HFFc6 (cell line): ENCODE data around the gene ERCC1. TPM values are rescaled to one million over a fixed set of nuclear protein-coding genes. Genes with fewer than 3 reads are reported as not detected.
A peak's percentile ranks its signal among the peaks of the same experiment; 100 is the strongest.

ENCODE experiments used
- DNase-seq: peaks from one replicate; pipeline ENCODE4 v3.0.0-alpha.2; 2018
- H3K27ac Mint-ChIP-seq: 2 replicates; pipeline ENCODE4 v1.8.0; 2020; ENCODE audit warnings: mild to moderate bottlenecking, mixed read lengths
- H3K27me3 Mint-ChIP-seq: 2 replicates; pipeline ENCODE4 v1.8.0; 2021; ENCODE audit warnings: mild to moderate bottlenecking, moderate library complexity, mixed read lengths; ENCODE audit not compliant: insufficient read depth
- H3K36me3 Mint-ChIP-seq: 2 replicates; pipeline ENCODE4 v1.8.0; 2021; ENCODE audit warnings: low read depth, mixed read lengths
- H3K4me1 Mint-ChIP-seq: 2 replicates; pipeline ENCODE4 v1.8.0; 2020; ENCODE audit warnings: low read depth, mixed read lengths
- H3K4me3 Mint-ChIP-seq: 2 replicates; pipeline ENCODE4 v1.8.0; 2020; ENCODE audit warnings: mild to moderate bottlenecking, moderate library complexity, mixed read lengths
- H3K9me3 Mint-ChIP-seq: 2 replicates; pipeline ENCODE4 v1.8.0; 2020; ENCODE audit warnings: mild to moderate bottlenecking, mixed read lengths
- CTCF ChIP-seq: fragments of 200-600 bp; sonication (generic); IDR thresholded peaks from 2 replicates; pipeline ENCODE4 v1.5.0; 2021; ENCODE audit warnings: antibody characterized with exemption, mild to moderate bottlenecking
- total RNA-seq, 6 experiments: library from RNA; stranded (reverse); fragmentation: NEBNext Ultra II Directional; extraction: Animal tissue kit (Norgen Biotek cat#: 25700); gene quantifications; 2 replicates in 1 of 6; 3 replicates in 5 of 6; pipeline ENCODE4 v1.2.3, GENCODE V29; 2021

The ERCC1 gene
- total RNA-seq, 6 experiments from 2014 or later = 106 to 129 (median 117) TPM

- Mint-ChIP-seq H3K36me3 (peaks cover 13% of the 10 kb centered on the region), H3K27ac (peak within 1 kb of the TSS; percentile 99)
- no peak for TF ChIP-seq CTCF
Observed at GRCh38 chr19:45370410-45371204, 53.1 kb downstream of the ERCC1 start, which contains the start of gene ERCC2. ERCC2 (minus strand) TSS chr19:45370573; CDS start chr19:45370540, 33 bp downstream.

GRCh38 chr19:45368737-45369340 is 54.9 kb downstream of the ERCC1 start:
- H3K4me3 Mint-ChIP-seq = peak overlapping the region; percentile 79
- no peak for TF ChIP-seq CTCF
- peaks cover 3% of the 10 kb centered on the region; the same call in 1 of the 2 replicates for H3K27me3 Mint-ChIP-seq
- no peak for DNase-seq
- peaks cover 23% of the 10 kb centered on the region for H3K4me1 Mint-ChIP-seq
- H3K9me3 Mint-ChIP-seq = no peaks in the 10 kb centered on the region
- peak overlapping the region; percentile 52 for H3K27ac Mint-ChIP-seq
- peaks cover 13% of the 10 kb centered on the region for H3K36me3 Mint-ChIP-seq

More at GRCh38 chr19:45370410-45371204, 53.1 kb downstream of the ERCC1 start, which contains the start of gene ERCC2:
- peak within 1 kb of the TSS; percentile 91 for H3K4me3 Mint-ChIP-seq
- H3K4me1 Mint-ChIP-seq = peaks cover 23% of the 10 kb centered on the region
- H3K27me3 Mint-ChIP-seq = peaks cover 3% of the 10 kb centered on the region
- peak; percentile 100 for DNase-seq
- no peaks in the 10 kb centered on the region for H3K9me3 Mint-ChIP-seq

GRCh38 chr19:45368127-45368526 is 55.6 kb downstream of the ERCC1 start:
- no peak overlapping the region for H3K27ac Mint-ChIP-seq
- DNase-seq = no peak
- 0 out of 2 replicates have a peak overlapping the region, but pooled peaks have one; percentile 25 for H3K4me3 Mint-ChIP-seq
- peaks cover 3% of the 10 kb centered on the region; the same call in 1 of the 2 replicates for H3K27me3 Mint-ChIP-seq
- no peak for TF ChIP-seq CTCF
- H3K36me3 Mint-ChIP-seq = peaks cover 13% of the 10 kb centered on the region
- H3K4me1 Mint-ChIP-seq = peaks cover 23% of the 10 kb centered on the region
- H3K9me3 Mint-ChIP-seq = no peaks in the 10 kb centered on the region

- Mint-ChIP-seq H3K9me3 (no peaks in the 10 kb centered on the region), H3K27ac (no peak overlapping the region), H3K36me3 (peaks cover 22% of the 10 kb centered on the region), H3K27me3 (peaks cover 1% of the 10 kb centered on the region; the same call in 1 of the 2 replicates), H3K4me3 (no peak overlapping the region), H3K4me1 (peaks cover 13% of the 10 kb centered on the region)
- no peak for TF ChIP-seq CTCF
- no peak for DNase-seq
Observed at GRCh38 chr19:45364696-45365095, 59.0 kb downstream of the ERCC1 start.

GRCh38 chr19:45363861-45364459 is 59.8 kb downstream of the ERCC1 start:
- Mint-ChIP-seq H3K4me1 (peaks cover 10% of the 10 kb centered on the region), H3K27ac (no peak overlapping the region), H3K27me3 (no peaks in the 10 kb centered on the region; the same call in 1 of the 2 replicates), H3K9me3 (no peaks in the 10 kb centered on the region), H3K36me3 (peaks cover 24% of the 10 kb centered on the region), H3K4me3 (no peak overlapping the region)
- TF ChIP-seq CTCF = no peak
- DNase-seq = no peak
